HCT116 (cell line): Measurements from ENCODE around the gene HOXC6. TPM values are rescaled to one million over a fixed set of nuclear protein-coding genes. Genes with fewer than 3 reads are reported as not detected.
A peak's percentile ranks its signal among the peaks of the same experiment; 100 is the strongest.

Experiments used
- ATAC-seq: fragments of 200-7000 bp; cut with Tn5 transposase; 2 replicates; pipeline ENCODE4 v1.9.1; 2020; ENCODE audit warnings: mild to moderate bottlenecking, moderate library complexity
- BruUV-seq: library from RNA; stranded (reverse); fragments of 400-500 nt; replicated peaks from 2 replicates; lab custom pipeline; 2021; lab: Mats Ljungman, UMichigan
- CTCF ChIA-PET: fragments of 300-600 bp; sonication (Branson Sonifier 250); formaldehyde crosslinking; loops from one replicate; lab custom pipeline; 2021; ENCODE audit warnings: antibody characterized with exemption; lab: Charles Lee
- POLR2A ChIA-PET: fragments of 300-600, 350-600 bp; sonication (Branson Sonifier 250); formaldehyde crosslinking; loops from one replicate; lab custom pipeline; 2021; ENCODE audit warnings: antibody characterized with exemption; lab: Charles Lee
- RAD21 ChIA-PET, 2 experiments: fragments of 300-600 bp; sonication (Branson Sonifier 250); formaldehyde crosslinking; loops; one replicate each; lab custom pipeline; 2023; ENCODE audit warnings: low total read pairs in 2 of 2; ENCODE audit not compliant: uncharacterized antibody in 2 of 2, unreplicated experiment in 2 of 2, low non-redundant PET in 1 of 2; lab: Charles Lee
- DNase-seq: peaks from one replicate; pipeline ENCODE4 v3.0.0-alpha.2; 2010; ENCODE audit warnings: low read depth, low spot score
- H2AFZ ChIP-seq: fragments of 200-600 bp; shearing (Covaris generic), sonication (generic); 2 replicates; pipeline ENCODE4 v1.6.1; 2017; ENCODE audit warnings: low read depth, mixed run types, mixed read lengths, antibody characterized with exemption, low read length; ENCODE audit not compliant: poor library complexity, severe bottlenecking
- H3K27ac ChIP-seq: 2 replicates; pipeline ENCODE4 v1.5.1; 2012; ENCODE audit warnings: low read depth, low read length
- H3K27me3 ChIP-seq: fragments of 200-600 bp; sonication (generic); 2 replicates; pipeline ENCODE4 v1.6.1; 2016; ENCODE audit warnings: mixed run types, low read length, mixed read lengths; ENCODE audit not compliant: insufficient read depth
- H3K36me3 ChIP-seq, 2 experiments: fragments of 200-500 bp in 1 of 2; fragments of 200-600 bp in 1 of 2; sonication (Bioruptor generic) in 1 of 2; sonication (generic) in 1 of 2; 2 replicates each; pipeline versions ENCODE4 v1.5.1 to v1.6.1; 2014 to 2016; ENCODE audit warnings: low read length in 2 of 2, inconsistent platforms in 1 of 2, mixed read lengths in 1 of 2, mixed run types in 1 of 2; ENCODE audit not compliant: insufficient read depth in 2 of 2, control insufficient read depth in 1 of 2
- H3K4me1 ChIP-seq, 2 experiments: fragments of 200-600 bp in 1 of 2; sonication (generic) in 1 of 2; 2 replicates each; pipeline versions ENCODE4 v1.5.1 to v1.6.1; 2012 to 2017; ENCODE audit warnings: low read length in 2 of 2, inconsistent platforms in 1 of 2, mild to moderate bottlenecking in 1 of 2, mixed read lengths in 1 of 2, mixed run types in 1 of 2, moderate library complexity in 1 of 2; ENCODE audit not compliant: insufficient read depth in 2 of 2, control insufficient read depth in 1 of 2
- H3K4me2 ChIP-seq: fragments of 200-600 bp; sonication (generic); 2 replicates; pipeline ENCODE4 v1.6.1; 2017; ENCODE audit warnings: mixed run types, low read length, mixed read lengths
- H3K4me3 ChIP-seq, 2 experiments: fragments of 200-600 bp in 1 of 2; sonication (generic) in 1 of 2; replicated peaks in 1 of 2; 2 replicates each; pipeline ENCODE4 v1.5.1; 2011 to 2016; ENCODE audit warnings: low read length in 2 of 2, control low read depth in 1 of 2, low read depth in 1 of 2, mild to moderate bottlenecking in 1 of 2, mixed read lengths in 1 of 2, mixed run types in 1 of 2
- H3K79me2 ChIP-seq: fragments of 200-600 bp; sonication (generic); 2 replicates; pipeline ENCODE4 v1.6.1; 2017; ENCODE audit warnings: mild to moderate bottlenecking, mixed run types, low read length, moderate library complexity, mixed read lengths; ENCODE audit not compliant: insufficient read depth
- H3K9ac ChIP-seq: fragments of 200-600 bp; sonication (generic); 2 replicates; pipeline ENCODE4 v1.6.1; 2016; ENCODE audit warnings: low read length, mixed read lengths
- H3K9me2 ChIP-seq: fragments of 200-600 bp; sonication (generic), shearing (Covaris generic); 2 replicates; pipeline ENCODE4 v1.6.1; 2017; ENCODE audit warnings: mixed run types, mild to moderate bottlenecking, moderate library complexity; ENCODE audit not compliant: insufficient read depth
- H3K9me3 ChIP-seq, 2 experiments: fragments of 200-500 bp in 1 of 2; fragments of 200-600 bp in 1 of 2; sonication (Bioruptor generic) in 1 of 2; sonication (generic) in 1 of 2; 2 replicates each; pipeline ENCODE4 v1.6.1; 2014 to 2017; ENCODE audit warnings: low read length in 2 of 2, mixed read lengths in 2 of 2, inconsistent platforms in 1 of 2, low read depth in 1 of 2, mild to moderate bottlenecking in 1 of 2, mixed run types in 1 of 2, moderate library complexity in 1 of 2; ENCODE audit not compliant: control insufficient read depth in 1 of 2, insufficient read depth in 1 of 2
- H4K20me1 ChIP-seq: fragments of 200-600 bp; sonication (generic), shearing (Covaris generic); 2 replicates; pipeline ENCODE4 v1.6.1; 2017; ENCODE audit warnings: mixed run types, mild to moderate bottlenecking, moderate library complexity; ENCODE audit not compliant: insufficient read depth
- ATF3 ChIP-seq: IDR thresholded peaks from 2 replicates; pipeline ENCODE4 v1.6.1; 2012
- CBX3 ChIP-seq: IDR thresholded peaks from 2 replicates; pipeline ENCODE4 v1.6.1; 2012; ENCODE audit warnings: low read depth
- CTCF ChIP-seq, 3 experiments: fragments of 200-600 bp in 1 of 3; sonication (generic) in 1 of 3; IDR thresholded peaks in 2 of 3; conservative IDR thresholded peaks in 1 of 3; 2 replicates each; pipeline ENCODE4 v1.5.1; 2012 to 2017; ENCODE audit warnings: low read depth in 2 of 3, low read length in 2 of 3, antibody characterized with exemption in 1 of 3, borderline replicate concordance in 1 of 3, control low read depth in 1 of 3, mild to moderate bottlenecking in 1 of 3, mixed read lengths in 1 of 3, mixed run types in 1 of 3, moderate library complexity in 1 of 3; ENCODE audit not compliant: insufficient read depth in 1 of 3
- EGR1 ChIP-seq: IDR thresholded peaks from 2 replicates; pipeline ENCODE4 v1.6.1; 2012; ENCODE audit warnings: low read depth
- ELF1 ChIP-seq: IDR thresholded peaks from 2 replicates; pipeline ENCODE4 v1.6.1; 2012; ENCODE audit warnings: low read depth, borderline replicate concordance
- EZH2 ChIP-seq: fragments of 200-600 bp; sonication (generic); IDR thresholded peaks from 2 replicates; pipeline ENCODE4 v1.6.1; 2017; ENCODE audit warnings: antibody characterized with exemption, mixed run types
- FOSL1 ChIP-seq: IDR thresholded peaks from 2 replicates; pipeline ENCODE4 v1.6.1; 2012; ENCODE audit warnings: low read depth
- JUND ChIP-seq: IDR thresholded peaks from 2 replicates; pipeline ENCODE4 v1.6.1; 2012
- POLR2A ChIP-seq: IDR thresholded peaks from 2 replicates; pipeline ENCODE4 v1.7.0; 2011; ENCODE audit warnings: borderline replicate concordance; ENCODE audit not compliant: insufficient read depth, insufficient read length; ENCODE audit errors: extremely low read depth
- POLR2AphosphoS5 ChIP-seq: IDR thresholded peaks from 2 replicates; pipeline ENCODE4 v1.6.1; 2011; ENCODE audit warnings: mild to moderate bottlenecking, low read depth, low read length, moderate library complexity
- RAD21 ChIP-seq: IDR thresholded peaks from 2 replicates; pipeline ENCODE4 v1.6.1; 2012; ENCODE audit warnings: low read depth, mild to moderate bottlenecking
- SIN3A ChIP-seq: IDR thresholded peaks from 2 replicates; pipeline ENCODE4 v1.6.1; 2012; ENCODE audit warnings: low read depth
- SP1 ChIP-seq: IDR thresholded peaks from 2 replicates; pipeline ENCODE4 v1.6.1; 2012; ENCODE audit warnings: low read depth
- SRF ChIP-seq: IDR thresholded peaks from 2 replicates; pipeline ENCODE4 v1.6.1; 2012; ENCODE audit warnings: low read depth
- TCF7L2 ChIP-seq: IDR thresholded peaks from 2 replicates; pipeline ENCODE4 v1.7.0; 2011; ENCODE audit warnings: borderline replicate concordance, inconsistent platforms; ENCODE audit not compliant: insufficient read depth, insufficient read length; ENCODE audit errors: extremely low read depth
- YY1 ChIP-seq: IDR thresholded peaks from 2 replicates; pipeline ENCODE4 v1.6.1; 2011; ENCODE audit warnings: low read length, low read depth, moderate library complexity, mild to moderate bottlenecking; ENCODE audit not compliant: insufficient replicate concordance; ENCODE audit errors: extremely low read depth
- ZFX ChIP-seq: fragments of 450-650 bp; IDR thresholded peaks from 2 replicates; pipeline ENCODE4 v1.6.1; 2017
- ZNF274 ChIP-seq: fragments of 200-500 bp; sonication (Bioruptor generic); IDR thresholded peaks from 2 replicates; pipeline ENCODE4 v1.6.1; 2014; ENCODE audit warnings: mild to moderate bottlenecking, low read depth, low read length, inconsistent platforms
- intact Hi-C: fragments of 100-400 bp; cut with micrococcal nuclease; formaldehyde crosslinking; loops from 2 replicates; pipeline ENCODE4 v1.10.0; 2022
- total RNA-seq: library from RNA; stranded (reverse); gene quantifications from one replicate; pipeline ENCODE4 v1.2.1, GENCODE V29; 2021; ENCODE audit not compliant: unreplicated experiment

Gene HOXC6
- total RNA-seq, 1 experiment from 2014 or later = 3.1 TPM

DNA sequence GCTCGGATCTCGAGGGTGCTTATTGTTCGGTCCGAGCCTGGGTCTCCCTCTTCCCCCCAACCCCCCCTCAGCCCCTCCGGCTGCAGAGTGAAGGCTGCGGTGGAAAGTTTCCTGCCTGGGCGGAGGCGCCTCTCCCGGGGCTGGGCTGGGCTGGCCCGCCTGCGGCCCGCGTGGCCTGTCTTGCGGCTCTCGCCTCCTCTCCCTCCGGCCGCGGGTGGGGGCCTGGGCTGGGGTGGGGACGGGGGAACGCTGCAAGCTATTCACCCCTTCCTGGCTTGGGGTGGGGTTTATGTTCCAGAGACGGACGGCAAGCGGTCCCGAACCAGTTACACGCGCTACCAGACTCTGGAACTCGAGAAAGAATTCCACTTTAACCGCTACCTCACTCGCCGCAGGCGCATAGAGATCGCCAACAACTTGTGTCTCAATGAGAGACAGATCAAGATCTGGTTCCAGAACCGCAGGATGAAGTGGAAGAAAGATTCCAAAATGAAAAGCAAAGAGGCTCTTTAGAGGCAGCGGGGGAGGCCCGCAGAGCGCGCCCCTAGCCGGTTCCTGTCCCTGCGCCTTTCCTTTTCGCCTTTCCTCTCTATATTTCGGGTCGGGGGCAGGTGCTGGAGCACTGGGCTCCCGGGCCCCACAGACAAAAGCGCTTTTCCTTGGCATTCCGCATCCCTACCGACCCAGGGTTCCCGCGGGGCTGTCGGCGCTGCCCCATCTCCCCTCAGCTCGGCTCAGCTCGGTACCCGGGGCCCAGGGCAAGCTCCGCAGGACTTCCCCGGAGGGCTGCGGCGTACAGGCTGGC is 5.9 kb downstream of the HOXC6 start:
- no peaks in the 10 kb centered on the region for H3K9me2 ChIP-seq
- H3K79me2 ChIP-seq = no peaks in the 10 kb centered on the region
- no TSS peak for BruUV-seq
- no peaks in the 10 kb centered on the region for H3K36me3 ChIP-seq
- H3K9ac ChIP-seq = peak overlapping the region; percentile 69
- CTCF ChIA-PET = interaction anchor here (1.0 to 3.5 kb wide), 3 partner anchors 104 to 167 kb away, joined by 3 to 40 read pairs (median 38); no protein-coding TSS in a partner anchor
- H3K4me2 ChIP-seq = peak overlapping the region; percentile 100
- H2AFZ ChIP-seq = no peak overlapping the region
- POLR2A ChIA-PET = no interaction called here
- intact Hi-C loops = loop anchor here (5.0 kb wide), 1 partner anchor 103 kb away; no protein-coding TSS in a partner anchor
- TF ChIP-seq SRF = no peak
- TF ChIP-seq RAD21 = no peak
- no peak for TF ChIP-seq CBX3
- no peak for TF ChIP-seq YY1
- RAD21 ChIA-PET = interaction anchor here in 1 of 2 experiments (3.0 kb wide), 1 partner anchor 104 kb away, joined by 12 read pairs; no protein-coding TSS in a partner anchor
- H3K4me3 ChIP-seq = peak overlapping the region; percentile 55 to 77
- no peaks in the 10 kb centered on the region for H3K9me3 ChIP-seq
- H3K4me1 ChIP-seq = peaks cover 7 to 29% of the 10 kb centered on the region in 2 experiments
- peak; percentile 50 for ATAC-seq
- no peak overlapping the region; the same call in 1 of the 2 replicates for H3K27ac ChIP-seq
- H4K20me1 ChIP-seq = no peaks in the 10 kb centered on the region
- no peaks in the 10 kb centered on the region for H3K27me3 ChIP-seq
- DNase-seq = no peak

- H3K9ac ChIP-seq = no peak overlapping the region
- H3K4me3 ChIP-seq = no peak overlapping the region
- intact Hi-C loops = loop anchor here (5.0 kb wide), 1 partner anchor 102 kb away; no protein-coding TSS in a partner anchor
- H3K79me2 ChIP-seq = no peaks in the 10 kb centered on the region
- ATAC-seq = no peak
- ChIA-PET CTCF (interaction anchor here (1.0 to 2.4 kb wide), 2 partner anchors 103 to 154 kb away, joined by 3 to 5 read pairs; partner anchors contain the start of gene SMUG1), POLR2A (no interaction called here), RAD21 (interaction anchor here in 1 of 2 experiments (3.0 kb wide), 1 partner anchor 104 kb away, joined by 12 read pairs; no protein-coding TSS in a partner anchor)
- H3K27ac ChIP-seq = no peak overlapping the region
- H3K4me1 ChIP-seq = peaks cover 7 to 29% of the 10 kb centered on the region in 2 experiments
- no peaks in the 10 kb centered on the region for H3K9me2 ChIP-seq
- BruUV-seq = no TSS peak
- no peaks in the 10 kb centered on the region for H4K20me1 ChIP-seq
- H3K36me3 ChIP-seq = no peaks in the 10 kb centered on the region
- H2AFZ ChIP-seq = no peak overlapping the region
- no peak for DNase-seq
- H3K4me2 ChIP-seq = no peak overlapping the region
- no peaks in the 10 kb centered on the region for H3K27me3 ChIP-seq
- H3K9me3 ChIP-seq = no peaks in the 10 kb centered on the region
- TF ChIP-seq POLR2AphosphoS5 (no peak), ATF3 (no peak), RAD21 (no peak), EZH2 (no peak), JUND (no peak), TCF7L2 (no peak), POLR2A (no peak), FOSL1 (no peak), SP1 (no peak), EGR1 (no peak), ZNF274 (no peak), SRF (no peak), CTCF (IDR thresholded peaks at IDR 0.05 in 2 of 3, conservative IDR thresholded peaks at IDR 0.05 in 1 of 3; ENCODE audit: borderline replicate concordance in 1 of 3, insufficient read depth in 1 of 3, low read depth in 2 of 3, low read length in 2 of 3) (no peak), CBX3 (no peak), ELF1 (no peak), ZFX (no peak), SIN3A (no peak)
Observed at GRCh38 chr12:54034785-54035310, 6.6 kb downstream of the HOXC6 start.
